ENCODE results near the gene C3orf20. TPM values are rescaled to one million over a fixed set of nuclear protein-coding genes. Genes with fewer than 3 reads are reported as not detected.

C3orf20 gene
- total RNA-seq, 1 experiment from 2014 or later, result 0.03 TPM

- Histone ChIP-seq H3K9me3 (no peaks in the 10 kb centered on the region), H3K36me3 (no peaks in the 10 kb centered on the region), H3K4me3 (no peak overlapping the region), H3K27me3 (no peaks in the 10 kb centered on the region)
- DNase-seq, result no peak
Measured at GRCh38 chr3:14761121-14761672, 86.3 kb downstream of the C3orf20 start.

DNA sequence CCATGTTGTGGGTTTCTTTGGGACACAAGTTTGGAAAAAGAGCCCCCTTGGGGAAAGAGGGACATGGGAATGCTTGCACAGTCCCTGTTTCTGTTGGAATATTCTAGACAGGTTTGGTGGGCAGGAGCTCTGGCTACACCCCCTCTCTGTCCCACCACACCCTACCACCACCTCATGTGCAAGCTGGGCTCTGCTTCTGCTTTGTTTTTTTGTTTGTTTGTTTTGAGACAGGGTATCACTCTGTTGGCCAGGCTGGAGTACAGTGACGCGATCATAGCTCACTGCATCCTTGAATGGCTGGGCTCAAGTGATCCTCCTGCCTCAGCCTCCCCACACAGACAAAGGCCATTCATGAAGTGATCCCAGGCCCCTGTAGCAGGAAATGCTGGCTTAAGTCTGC lies 86.9 kb downstream of the C3orf20 start:
- Histone ChIP-seq H3K9me3 (no peaks in the 10 kb centered on the region), H3K36me3 (no peaks in the 10 kb centered on the region), H3K27me3 (no peaks in the 10 kb centered on the region), H3K4me3 (no peak overlapping the region)
- DNase-seq, result no peak

DNA sequence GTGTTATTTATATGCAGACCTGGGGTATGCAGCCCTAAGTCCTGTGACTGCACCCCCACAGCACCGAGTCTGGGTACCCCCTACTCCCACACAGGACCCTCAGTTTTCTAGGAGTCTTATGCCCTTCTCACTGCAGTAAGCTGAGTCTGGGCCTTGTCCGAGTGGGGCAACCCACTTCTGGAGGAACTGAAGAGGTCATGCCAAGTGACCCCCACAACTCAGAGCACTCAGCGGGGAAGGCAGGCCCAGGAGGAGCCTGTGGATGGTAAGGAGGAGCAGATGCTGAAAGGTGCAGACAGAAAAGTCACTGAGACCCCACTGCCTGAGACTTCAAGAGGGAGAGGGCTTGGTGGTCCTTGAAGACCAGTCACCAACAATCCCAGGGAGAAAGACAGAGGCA lies 87.8 kb downstream of the C3orf20 start:
- no peaks in the 10 kb centered on the region for H3K9me3 ChIP-seq
- DNase-seq, result no peak
- no peaks in the 10 kb centered on the region for H3K36me3 ChIP-seq
- H3K27me3 ChIP-seq, result no peaks in the 10 kb centered on the region
- no peak overlapping the region for H3K4me3 ChIP-seq

GRCh38 chr3:14764331-14765059 lies 89.6 kb downstream of the C3orf20 start:
- no peaks in the 10 kb centered on the region for H3K27me3 ChIP-seq
- H3K9me3 ChIP-seq, result no peaks in the 10 kb centered on the region
- peak; percentile 9 for DNase-seq
- no peak overlapping the region for H3K4me3 ChIP-seq
- H3K36me3 ChIP-seq, result no peaks in the 10 kb centered on the region

DNA sequence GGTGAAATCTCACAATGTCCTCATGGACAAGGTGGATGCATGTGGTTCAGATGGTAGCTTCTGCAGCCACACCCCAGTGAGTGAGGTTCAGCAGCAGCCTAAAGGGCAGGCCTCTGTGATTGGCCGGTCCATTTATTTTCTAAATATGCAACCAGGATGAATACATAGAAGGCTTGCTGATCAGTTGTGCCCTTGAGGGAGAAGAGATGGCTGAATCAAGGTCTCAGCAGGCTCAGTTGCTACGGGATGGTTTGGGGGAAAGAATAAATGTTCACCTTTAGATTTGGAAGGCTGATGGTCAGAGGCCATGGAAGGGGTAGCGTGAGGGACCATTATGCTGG lies 90.1 kb downstream of the C3orf20 start:
- no peaks in the 10 kb centered on the region for H3K9me3 ChIP-seq
- no peaks in the 10 kb centered on the region for H3K36me3 ChIP-seq
- no peak overlapping the region for H3K4me3 ChIP-seq
- H3K27me3 ChIP-seq, result no peaks in the 10 kb centered on the region
- no peak for DNase-seq

DNA sequence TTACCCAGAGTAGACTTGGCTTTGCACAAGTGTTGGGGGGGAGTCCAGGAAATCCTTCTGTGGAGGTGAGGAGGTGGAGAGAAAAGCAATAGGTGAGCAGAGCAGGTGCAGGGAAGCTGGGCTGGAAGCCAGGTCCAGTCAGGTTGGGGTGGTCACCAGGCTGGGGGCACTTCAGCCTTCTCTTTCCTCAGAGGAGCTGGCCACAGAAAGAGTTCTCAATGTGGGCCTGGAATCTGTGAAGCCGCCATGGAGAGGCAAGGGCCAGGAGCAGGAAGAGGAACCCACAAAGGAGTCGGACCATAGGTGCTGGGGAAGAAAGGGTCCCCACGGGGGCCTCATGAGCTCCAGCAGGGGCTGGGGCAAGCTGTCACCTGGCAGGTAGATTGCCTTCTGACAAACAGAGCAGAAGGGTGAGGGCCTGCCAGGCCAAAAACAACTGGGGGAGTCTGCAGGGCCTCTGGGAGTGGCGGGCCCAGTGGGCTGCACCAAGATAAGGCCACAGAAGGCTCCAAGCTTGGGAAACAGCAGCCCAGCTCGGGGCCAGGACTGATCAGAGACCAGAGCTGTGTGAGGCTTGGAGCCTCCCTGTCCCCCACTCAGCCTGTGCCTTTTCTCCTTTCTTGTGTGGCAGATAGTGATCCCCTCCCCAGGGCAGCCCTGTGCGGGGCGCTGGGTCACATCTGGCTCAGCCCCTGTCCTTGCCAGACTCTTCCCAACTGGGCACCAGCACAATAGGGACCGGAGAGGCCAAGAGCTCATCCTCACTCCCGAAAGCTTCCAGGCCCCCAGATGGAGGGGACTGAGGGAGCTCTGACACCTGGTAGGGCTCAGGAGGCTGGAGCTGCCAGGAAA lies 90.9 kb downstream of the C3orf20 start:
- DNase-seq, result no peak
- no peaks in the 10 kb centered on the region for H3K36me3 ChIP-seq
- no peaks in the 10 kb centered on the region for H3K27me3 ChIP-seq
- H3K4me3 ChIP-seq, result no peak overlapping the region
- H3K9me3 ChIP-seq, result no peaks in the 10 kb centered on the region

DNA sequence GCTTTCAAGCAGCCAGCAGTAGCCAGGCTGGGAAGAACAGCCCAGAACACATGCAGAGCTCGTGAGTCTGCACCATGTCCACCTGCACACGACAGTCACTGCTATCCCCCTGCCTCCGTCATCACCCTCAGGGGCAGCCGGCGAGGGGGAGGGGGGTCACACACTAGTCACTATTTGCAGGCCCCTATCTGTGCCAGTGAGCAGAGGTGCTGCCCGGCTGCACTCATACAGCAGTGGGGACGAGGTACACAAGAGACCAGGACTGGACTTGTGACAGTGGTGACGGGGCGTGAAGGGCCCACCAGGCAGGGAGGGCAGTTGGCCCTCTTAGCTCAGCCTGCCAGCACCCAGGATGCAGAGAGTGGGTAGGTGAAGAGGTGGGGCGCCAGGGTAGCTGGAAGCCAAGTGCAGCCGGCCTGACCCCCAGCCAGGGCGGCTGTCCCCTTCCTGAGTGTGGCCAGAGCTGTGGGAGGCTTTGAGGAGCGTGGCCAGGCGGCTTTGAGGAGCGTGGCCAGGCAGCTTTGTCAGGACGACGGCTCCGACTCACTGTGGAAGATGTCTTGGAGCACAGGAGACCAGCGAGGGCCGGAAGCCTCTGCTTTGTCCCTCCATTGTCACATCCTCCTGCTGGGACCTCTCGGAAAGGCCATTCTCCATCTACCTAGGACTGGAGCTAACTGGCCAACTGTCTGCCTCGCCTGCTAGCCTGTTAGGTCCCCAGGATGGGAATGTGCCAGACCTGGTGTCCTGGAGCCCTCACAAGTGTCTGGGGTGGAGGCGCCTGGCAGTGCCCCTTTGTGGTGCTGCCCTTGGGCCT lies 91.7 kb downstream of the C3orf20 start:
- no peak for DNase-seq
- H3K4me3 ChIP-seq, result no peak overlapping the region
- H3K9me3 ChIP-seq, result no peaks in the 10 kb centered on the region
- H3K36me3 ChIP-seq, result no peaks in the 10 kb centered on the region
- H3K27me3 ChIP-seq, result no peaks in the 10 kb centered on the region

GRCh38 chr3:14767245-14768051 lies 92.5 kb downstream of the C3orf20 start:
- DNase-seq, result no peak
- no peaks in the 10 kb centered on the region for H3K27me3 ChIP-seq
- H3K4me3 ChIP-seq, result no peak overlapping the region
- H3K36me3 ChIP-seq, result no peaks in the 10 kb centered on the region
- H3K9me3 ChIP-seq, result no peaks in the 10 kb centered on the region

GRCh38 chr3:14768182-14768790 lies 93.3 kb downstream of the C3orf20 start:
- no peak overlapping the region for H3K4me3 ChIP-seq
- DNase-seq, result no peak
- no peaks in the 10 kb centered on the region for H3K27me3 ChIP-seq
- H3K36me3 ChIP-seq, result no peaks in the 10 kb centered on the region
- no peaks in the 10 kb centered on the region for H3K9me3 ChIP-seq

DNA sequence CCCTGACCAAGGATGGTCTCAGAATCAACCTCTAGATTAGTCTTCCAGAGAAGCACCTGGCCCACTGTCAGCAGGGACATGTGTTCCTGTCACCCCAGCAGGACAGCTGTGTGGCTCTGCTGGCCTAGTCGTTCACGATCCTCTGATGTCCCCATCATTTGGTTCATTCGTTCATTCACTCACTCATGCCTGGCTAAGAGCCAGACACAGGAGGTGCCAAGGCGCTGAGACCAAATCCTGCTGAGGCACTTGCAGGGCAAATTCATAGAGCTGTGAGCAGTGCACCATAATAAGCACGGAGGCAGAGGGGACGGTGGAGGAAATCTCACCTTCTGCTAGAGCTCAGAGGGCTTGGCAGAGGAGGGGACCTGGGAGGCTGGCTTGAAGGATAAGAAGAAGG lies 93.9 kb downstream of the C3orf20 start:
- no peak overlapping the region for H3K4me3 ChIP-seq
- no peak for DNase-seq
- H3K36me3 ChIP-seq, result no peaks in the 10 kb centered on the region
- no peaks in the 10 kb centered on the region for H3K27me3 ChIP-seq
- no peaks in the 10 kb centered on the region for H3K9me3 ChIP-seq

DNA sequence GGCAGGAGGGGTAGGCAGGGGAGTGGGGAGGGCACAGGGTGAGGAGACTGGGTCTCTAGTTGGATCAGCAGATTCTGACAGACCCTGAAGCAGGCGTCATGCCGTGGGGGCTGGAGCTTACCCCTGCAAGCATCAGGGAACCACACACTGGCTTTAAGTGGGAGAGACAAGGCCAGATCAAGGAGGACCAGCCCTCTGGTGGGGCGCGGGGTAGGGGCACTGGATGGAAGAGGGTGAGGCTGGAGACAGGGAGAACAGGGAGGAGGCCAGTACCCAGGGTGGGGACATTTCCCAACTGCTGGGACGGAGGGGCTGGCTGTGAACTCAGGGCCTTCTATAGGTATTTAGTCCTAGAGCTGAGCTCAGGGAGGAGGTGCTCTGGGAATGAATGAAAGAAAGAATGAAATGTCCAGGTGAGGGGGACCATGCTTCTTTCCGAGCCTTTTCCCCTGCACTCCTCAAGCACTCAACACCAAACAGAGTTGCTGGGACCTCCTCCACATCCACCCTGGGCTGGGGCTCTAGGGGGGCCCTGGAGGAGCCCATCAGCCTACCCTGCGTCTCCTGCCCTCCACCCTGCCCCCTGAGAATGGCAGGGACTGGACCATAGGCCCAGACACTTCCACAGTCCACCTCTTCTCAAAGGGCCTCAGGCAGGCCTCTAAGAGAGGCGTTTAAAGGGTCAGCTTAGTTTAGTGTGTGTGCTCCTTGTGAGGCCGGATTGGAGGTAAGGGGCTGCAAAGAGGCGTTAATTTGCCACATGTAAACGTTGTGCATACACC lies 94.8 kb downstream of the C3orf20 start:
- no peaks in the 10 kb centered on the region for H3K9me3 ChIP-seq

DNA sequence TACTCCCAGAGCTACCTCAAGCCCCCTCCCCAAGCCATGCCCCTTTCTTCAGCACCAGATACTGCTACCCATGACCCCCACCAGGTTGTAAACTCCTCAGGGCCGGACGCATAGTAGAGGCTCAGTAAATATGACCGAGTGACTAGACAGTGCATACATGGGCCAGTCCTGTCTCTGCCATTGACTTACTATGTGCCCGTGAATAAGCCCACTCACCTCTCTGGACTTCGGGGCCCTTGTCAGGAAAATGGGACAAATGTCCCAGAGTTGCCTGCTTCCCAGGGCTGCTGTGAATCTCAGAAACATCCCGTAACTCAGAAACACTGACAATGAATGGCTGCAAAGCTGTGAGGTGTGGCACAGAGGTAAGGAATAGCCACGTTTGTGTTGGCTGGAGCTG lies 95.7 kb downstream of the C3orf20 start:
- Histone ChIP-seq H3K36me3 (no peaks in the 10 kb centered on the region), H3K27me3 (no peaks in the 10 kb centered on the region), H3K9me3 (no peaks in the 10 kb centered on the region), H3K4me3 (no peak overlapping the region)
- DNase-seq, result no peak

More for the DNA sequence above, 94.8 kb downstream of the C3orf20 start:
- DNase-seq, result no peak
- Histone ChIP-seq H3K4me3 (no peak overlapping the region), H3K27me3 (no peaks in the 10 kb centered on the region), H3K36me3 (no peaks in the 10 kb centered on the region)

DNA sequence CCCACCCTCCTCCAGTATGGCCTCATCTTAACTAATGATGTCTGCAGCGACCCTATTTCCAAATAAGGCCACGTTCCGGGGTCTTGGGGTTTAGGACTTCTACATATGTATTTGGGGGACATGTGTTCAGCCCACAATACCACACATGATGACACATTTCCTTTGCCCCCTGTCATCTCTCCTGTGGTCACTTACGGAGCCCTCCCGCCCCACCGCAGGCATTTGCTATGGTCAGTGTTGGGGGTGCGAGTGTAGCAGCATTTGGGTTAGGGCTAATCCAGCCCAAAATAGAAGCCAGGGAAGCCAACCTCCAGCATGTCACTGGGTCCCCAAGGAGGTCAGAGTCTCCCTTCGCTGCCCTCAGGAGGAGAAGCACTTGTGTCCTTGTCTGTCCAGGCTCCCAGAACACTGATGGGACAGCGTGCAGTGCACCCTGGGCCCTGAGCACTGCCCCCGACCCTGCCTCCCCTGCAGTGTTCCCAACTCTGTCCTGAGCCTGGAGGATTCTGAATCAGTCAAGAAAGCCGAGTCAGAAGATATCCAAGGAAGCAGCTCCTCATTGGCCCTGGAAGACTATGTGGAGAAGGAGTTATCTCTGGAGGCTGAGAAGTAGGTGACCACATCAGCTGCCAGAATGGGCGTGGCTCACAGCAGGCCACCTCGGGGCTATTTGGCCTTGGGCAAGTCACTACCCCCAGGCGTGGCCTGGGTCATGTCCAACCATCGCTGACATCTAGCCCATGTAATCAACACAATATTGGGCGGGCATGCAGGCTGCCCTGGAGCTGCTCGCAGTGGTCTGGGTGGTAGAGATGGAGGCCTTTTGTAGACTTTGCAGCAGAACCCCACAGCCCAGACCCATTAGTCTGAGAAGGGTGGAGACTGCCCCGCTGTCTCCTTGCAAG lies 96.9 kb downstream of the C3orf20 start:
- Histone ChIP-seq H3K4me3 (no peak overlapping the region), H3K36me3 (no peaks in the 10 kb centered on the region), H3K9me3 (no peaks in the 10 kb centered on the region), H3K27me3 (no peaks in the 10 kb centered on the region)
- DNase-seq, result no peak

GRCh38 chr3:14772533-14773138 lies 97.7 kb downstream of the C3orf20 start:
- no peak for DNase-seq
- Histone ChIP-seq H3K4me3 (no peak overlapping the region), H3K9me3 (no peaks in the 10 kb centered on the region)

More at GRCh38 chr3:14772533-14773138, 97.7 kb downstream of the C3orf20 start:
- Histone ChIP-seq H3K36me3 (no peaks in the 10 kb centered on the region), H3K27me3 (no peaks in the 10 kb centered on the region)

All from MG63 (cell line).